DOHH2 (cell line): ENCODE results near the gene TRMT1.

Experiments
- CTCF ChIP-seq: fragments of 200-600 bp; sonication (generic); IDR thresholded peaks from one replicate; pipeline ENCODE4 v1.5.1; 2014; ENCODE audit warnings: antibody characterized with exemption, mild to moderate bottlenecking, low read depth, low read length; ENCODE audit not compliant: poor library complexity, severe bottlenecking
- EZH2phosphoT487 ChIP-seq: fragments of 200-600 bp; sonication (generic); IDR thresholded peaks from 2 replicates; pipeline ENCODE4 v1.6.1; 2017; ENCODE audit warnings: borderline replicate concordance, mild to moderate bottlenecking, antibody characterized with exemption, low read length, moderate library complexity, mixed read lengths

- peak; percentile 67 for TF ChIP-seq CTCF
- TF ChIP-seq EZH2phosphoT487, result no peak
Observed at GRCh38 chr19:13152974-13153568, 36.5 kb upstream of the TRMT1 start.
